DND-41 (cell line): Measurements from ENCODE around the gene POLR2L.

Experiments
- EZH2 ChIP-seq: IDR thresholded peaks from 3 replicates; pipeline ENCODE4 v1.6.1; 2012; ENCODE audit warnings: borderline replicate concordance, low read depth, mild to moderate bottlenecking, moderate library complexity, low read length, inconsistent platforms; ENCODE audit not compliant: severe bottlenecking
- TF ChIP-seq, protein P1 (sequence below): IDR thresholded peaks from 2 replicates; pipeline ENCODE4 v1.5.1; 2012; ENCODE audit warnings: borderline replicate concordance, low read length, moderate library complexity, mild to moderate bottlenecking; ENCODE audit not compliant: poor library complexity, severe bottlenecking; ENCODE audit errors: extremely low read depth

DNA sequence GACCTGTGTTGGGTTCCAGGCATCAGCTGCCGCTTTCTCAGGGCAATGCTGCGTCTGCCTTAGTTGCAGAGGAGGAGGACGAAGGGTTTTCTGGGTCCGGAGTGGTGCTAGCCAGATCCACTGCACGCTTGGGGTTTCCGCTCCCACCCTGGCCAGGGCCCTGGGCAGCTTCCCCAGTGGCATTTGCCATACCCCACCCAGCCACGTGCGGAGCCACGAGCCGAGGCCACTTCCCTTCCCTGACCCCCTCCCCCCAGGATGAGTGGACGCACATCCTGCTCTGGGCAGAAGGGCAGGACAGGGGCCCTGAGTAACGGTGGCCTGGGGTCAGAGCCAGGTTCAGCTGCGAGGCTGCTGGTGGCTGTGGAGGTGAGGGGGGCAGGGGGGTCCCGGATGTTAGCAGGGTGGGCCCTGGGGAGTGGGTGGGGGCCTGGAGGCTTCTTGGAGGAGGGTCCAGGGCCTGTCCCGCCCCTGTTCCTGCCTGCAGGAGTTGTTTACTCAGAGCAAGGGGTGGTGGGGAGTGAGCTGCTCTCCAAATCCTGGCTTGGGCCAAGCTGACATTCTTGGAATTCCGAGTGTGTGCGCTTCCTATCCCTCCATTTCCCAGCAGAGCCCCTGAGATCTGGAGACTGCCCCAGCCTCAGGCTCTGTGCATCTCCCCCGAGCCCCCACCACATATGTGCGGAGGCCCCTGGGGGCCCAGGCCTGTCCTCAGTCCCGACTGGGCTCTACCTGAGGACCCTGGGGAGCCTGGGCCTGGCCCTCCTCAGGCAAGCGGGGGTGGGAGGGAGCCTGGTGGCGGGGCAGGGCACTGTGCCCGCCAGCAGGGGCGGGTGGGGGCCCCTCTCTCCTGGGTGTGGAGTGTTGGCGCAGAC is 1.7 kb upstream of the POLR2L start:
- TF ChIP-seq, protein P1, sequence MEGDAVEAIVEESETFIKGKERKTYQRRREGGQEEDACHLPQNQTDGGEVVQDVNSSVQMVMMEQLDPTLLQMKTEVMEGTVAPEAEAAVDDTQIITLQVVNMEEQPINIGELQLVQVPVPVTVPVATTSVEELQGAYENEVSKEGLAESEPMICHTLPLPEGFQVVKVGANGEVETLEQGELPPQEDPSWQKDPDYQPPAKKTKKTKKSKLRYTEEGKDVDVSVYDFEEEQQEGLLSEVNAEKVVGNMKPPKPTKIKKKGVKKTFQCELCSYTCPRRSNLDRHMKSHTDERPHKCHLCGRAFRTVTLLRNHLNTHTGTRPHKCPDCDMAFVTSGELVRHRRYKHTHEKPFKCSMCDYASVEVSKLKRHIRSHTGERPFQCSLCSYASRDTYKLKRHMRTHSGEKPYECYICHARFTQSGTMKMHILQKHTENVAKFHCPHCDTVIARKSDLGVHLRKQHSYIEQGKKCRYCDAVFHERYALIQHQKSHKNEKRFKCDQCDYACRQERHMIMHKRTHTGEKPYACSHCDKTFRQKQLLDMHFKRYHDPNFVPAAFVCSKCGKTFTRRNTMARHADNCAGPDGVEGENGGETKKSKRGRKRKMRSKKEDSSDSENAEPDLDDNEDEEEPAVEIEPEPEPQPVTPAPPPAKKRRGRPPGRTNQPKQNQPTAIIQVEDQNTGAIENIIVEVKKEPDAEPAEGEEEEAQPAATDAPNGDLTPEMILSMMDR, result no peak
- TF ChIP-seq EZH2, result no peak
